Panc1 (cell line): ENCODE data around the gene TSHZ2. TPM values are rescaled to one million over a fixed set of nuclear protein-coding genes. Genes with fewer than 3 reads are reported as not detected.

ENCODE experiments used
- ATAC-seq: fragments of 200-7000 bp; cut with Tn5 transposase; 2 replicates; pipeline ENCODE4 v1.9.1; 2020; ENCODE audit warnings: mild to moderate bottlenecking, moderate library complexity
- BruUV-seq: library from RNA; stranded (reverse); fragments of 400-500 nt; replicated peaks from 2 replicates; lab custom pipeline; 2021; lab: Mats Ljungman, UMichigan
- CTCF ChIA-PET: fragments of 300-600 bp; sonication (Branson Sonifier 250); formaldehyde crosslinking; loops from one replicate; lab custom pipeline; 2022; ENCODE audit warnings: antibody characterized with exemption; lab: Charles Lee
- POLR2A ChIA-PET: fragments of 300-600 bp; sonication (Branson Sonifier 250); formaldehyde crosslinking; loops from one replicate; lab custom pipeline; 2022; ENCODE audit warnings: antibody characterized with exemption; lab: Charles Lee
- DNase-seq: peaks from one replicate; pipeline ENCODE4 v3.0.0-alpha.2; 2010; ENCODE audit warnings: low read depth, low spot score
- H3K27ac ChIP-seq: 2 replicates; pipeline ENCODE4 v1.5.1; 2011; ENCODE audit warnings: mild to moderate bottlenecking, low read length, inconsistent platforms
- H3K27me3 ChIP-seq: fragments of 200-500 bp; sonication (Bioruptor generic); 2 replicates; pipeline ENCODE4 v1.6.0; 2014; ENCODE audit warnings: low read length, inconsistent platforms; ENCODE audit not compliant: control insufficient read depth, insufficient read depth
- H3K36me3 ChIP-seq: fragments of 200-500 bp; sonication (Bioruptor generic); 2 replicates; pipeline ENCODE4 v1.5.1; 2014; ENCODE audit warnings: inconsistent platforms, mild to moderate bottlenecking, low read length, moderate library complexity; ENCODE audit not compliant: control insufficient read depth, insufficient read depth
- H3K4me1 ChIP-seq: 2 replicates; pipeline ENCODE4 v1.5.1; 2011; ENCODE audit warnings: inconsistent platforms, mild to moderate bottlenecking, low read length, moderate library complexity; ENCODE audit not compliant: control insufficient read depth, insufficient read depth
- H3K4me3 ChIP-seq, 2 experiments: 2 replicates each; pipeline ENCODE4 v1.5.1; 2011 to 2012; ENCODE audit warnings: low read depth in 2 of 2, low read length in 2 of 2, mild to moderate bottlenecking in 2 of 2, inconsistent platforms in 1 of 2, moderate library complexity in 1 of 2
- H3K9me3 ChIP-seq: fragments of 200-500 bp; sonication (Bioruptor generic); 2 replicates; pipeline ENCODE4 v1.5.1; 2014; ENCODE audit warnings: low read depth, mild to moderate bottlenecking, inconsistent platforms, low read length, moderate library complexity; ENCODE audit not compliant: control insufficient read depth, insufficient read depth
- POLR2AphosphoS5 ChIP-seq: IDR thresholded peaks from 2 replicates; pipeline ENCODE4 v1.6.1; 2012; ENCODE audit warnings: mild to moderate bottlenecking, low read depth, low read length, moderate library complexity
- SIN3A ChIP-seq: IDR thresholded peaks from 2 replicates; pipeline ENCODE4 v1.6.1; 2012; ENCODE audit warnings: low read depth, mild to moderate bottlenecking, low read length, moderate library complexity, borderline replicate concordance; ENCODE audit not compliant: insufficient read depth
- TCF7L2 ChIP-seq: IDR thresholded peaks from 2 replicates; pipeline ENCODE4 v1.6.1; 2011; ENCODE audit warnings: mild to moderate bottlenecking, low read depth, low read length, inconsistent platforms
- in situ Hi-C: cut with HindIII; loops from 2 replicates; pipeline ENCODE4 v1.10.0; 2016; ENCODE audit warnings: low sequenced_read_pairs, low pct_unique_long_range_greater_than_20kb
- intact Hi-C: fragments of 100-400 bp; cut with micrococcal nuclease; formaldehyde crosslinking; loops from one replicate; pipeline ENCODE4 v1.10.0; 2022; ENCODE audit not compliant: unreplicated experiment
- total RNA-seq: library from RNA; stranded (reverse); gene quantifications from one replicate; pipeline ENCODE4 v1.2.1, GENCODE V29; 2021; ENCODE audit not compliant: unreplicated experiment
- TF ChIP-seq, protein P1 (sequence below): fragments of 450-650 bp; IDR thresholded peaks from 2 replicates; pipeline ENCODE4 v1.5.1; 2017; ENCODE audit warnings: mild to moderate bottlenecking
- TF ChIP-seq, protein P2 (sequence below), 2 experiments: IDR thresholded peaks; 2 replicates each; pipeline ENCODE4 v1.6.1; 2011 to 2012; ENCODE audit warnings: low read depth in 2 of 2, control low read depth in 1 of 2, low read length in 1 of 2, mild to moderate bottlenecking in 1 of 2, moderate library complexity in 1 of 2; ENCODE audit not compliant: insufficient read depth in 1 of 2

The TSHZ2 gene
- total RNA-seq, 1 experiment from 2014 or later, result 0.36 TPM

DNA sequence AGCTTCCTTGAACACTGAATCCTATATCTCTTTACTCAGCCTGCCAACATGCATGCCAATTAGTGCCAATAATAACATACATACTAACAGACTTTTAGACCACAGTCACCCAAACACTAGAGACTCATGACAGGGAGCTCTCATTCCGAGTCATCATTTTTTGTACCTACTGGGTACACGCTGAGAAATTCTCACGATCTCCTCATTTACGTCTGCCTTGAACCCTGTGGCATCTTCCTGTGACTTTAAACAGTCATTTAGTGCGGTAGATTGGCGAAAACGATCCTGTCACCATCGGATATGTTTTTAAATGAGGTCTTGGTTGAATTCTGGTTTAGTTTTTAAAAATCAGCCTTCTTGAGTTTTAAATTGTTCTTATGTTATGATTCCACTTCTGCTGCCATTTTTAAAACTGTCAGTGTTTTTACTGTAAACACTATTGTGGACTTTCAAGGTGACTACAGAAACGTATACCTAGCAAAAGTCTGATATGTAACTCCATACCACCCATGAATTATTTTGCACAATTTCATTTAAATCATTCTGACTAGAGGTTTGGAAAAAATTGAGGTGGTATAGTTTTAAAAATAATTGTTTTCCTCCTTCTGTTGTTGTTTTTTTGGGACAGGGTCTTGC, 275.4 kb downstream of the TSHZ2 start:
- no peaks in the 10 kb centered on the region for H3K36me3 ChIP-seq
- DNase-seq, result no peak
- no peaks in the 10 kb centered on the region for H3K4me1 ChIP-seq
- no peaks in the 10 kb centered on the region for H3K9me3 ChIP-seq
- POLR2A ChIA-PET, result no interaction called here
- H3K27me3 ChIP-seq, result no peaks in the 10 kb centered on the region
- no peak for TF ChIP-seq POLR2AphosphoS5
- TF ChIP-seq, protein P1, sequence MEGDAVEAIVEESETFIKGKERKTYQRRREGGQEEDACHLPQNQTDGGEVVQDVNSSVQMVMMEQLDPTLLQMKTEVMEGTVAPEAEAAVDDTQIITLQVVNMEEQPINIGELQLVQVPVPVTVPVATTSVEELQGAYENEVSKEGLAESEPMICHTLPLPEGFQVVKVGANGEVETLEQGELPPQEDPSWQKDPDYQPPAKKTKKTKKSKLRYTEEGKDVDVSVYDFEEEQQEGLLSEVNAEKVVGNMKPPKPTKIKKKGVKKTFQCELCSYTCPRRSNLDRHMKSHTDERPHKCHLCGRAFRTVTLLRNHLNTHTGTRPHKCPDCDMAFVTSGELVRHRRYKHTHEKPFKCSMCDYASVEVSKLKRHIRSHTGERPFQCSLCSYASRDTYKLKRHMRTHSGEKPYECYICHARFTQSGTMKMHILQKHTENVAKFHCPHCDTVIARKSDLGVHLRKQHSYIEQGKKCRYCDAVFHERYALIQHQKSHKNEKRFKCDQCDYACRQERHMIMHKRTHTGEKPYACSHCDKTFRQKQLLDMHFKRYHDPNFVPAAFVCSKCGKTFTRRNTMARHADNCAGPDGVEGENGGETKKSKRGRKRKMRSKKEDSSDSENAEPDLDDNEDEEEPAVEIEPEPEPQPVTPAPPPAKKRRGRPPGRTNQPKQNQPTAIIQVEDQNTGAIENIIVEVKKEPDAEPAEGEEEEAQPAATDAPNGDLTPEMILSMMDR, result no peak
- TF ChIP-seq TCF7L2, result no peak
- no peak for TF ChIP-seq SIN3A
- TF ChIP-seq, protein P2, sequence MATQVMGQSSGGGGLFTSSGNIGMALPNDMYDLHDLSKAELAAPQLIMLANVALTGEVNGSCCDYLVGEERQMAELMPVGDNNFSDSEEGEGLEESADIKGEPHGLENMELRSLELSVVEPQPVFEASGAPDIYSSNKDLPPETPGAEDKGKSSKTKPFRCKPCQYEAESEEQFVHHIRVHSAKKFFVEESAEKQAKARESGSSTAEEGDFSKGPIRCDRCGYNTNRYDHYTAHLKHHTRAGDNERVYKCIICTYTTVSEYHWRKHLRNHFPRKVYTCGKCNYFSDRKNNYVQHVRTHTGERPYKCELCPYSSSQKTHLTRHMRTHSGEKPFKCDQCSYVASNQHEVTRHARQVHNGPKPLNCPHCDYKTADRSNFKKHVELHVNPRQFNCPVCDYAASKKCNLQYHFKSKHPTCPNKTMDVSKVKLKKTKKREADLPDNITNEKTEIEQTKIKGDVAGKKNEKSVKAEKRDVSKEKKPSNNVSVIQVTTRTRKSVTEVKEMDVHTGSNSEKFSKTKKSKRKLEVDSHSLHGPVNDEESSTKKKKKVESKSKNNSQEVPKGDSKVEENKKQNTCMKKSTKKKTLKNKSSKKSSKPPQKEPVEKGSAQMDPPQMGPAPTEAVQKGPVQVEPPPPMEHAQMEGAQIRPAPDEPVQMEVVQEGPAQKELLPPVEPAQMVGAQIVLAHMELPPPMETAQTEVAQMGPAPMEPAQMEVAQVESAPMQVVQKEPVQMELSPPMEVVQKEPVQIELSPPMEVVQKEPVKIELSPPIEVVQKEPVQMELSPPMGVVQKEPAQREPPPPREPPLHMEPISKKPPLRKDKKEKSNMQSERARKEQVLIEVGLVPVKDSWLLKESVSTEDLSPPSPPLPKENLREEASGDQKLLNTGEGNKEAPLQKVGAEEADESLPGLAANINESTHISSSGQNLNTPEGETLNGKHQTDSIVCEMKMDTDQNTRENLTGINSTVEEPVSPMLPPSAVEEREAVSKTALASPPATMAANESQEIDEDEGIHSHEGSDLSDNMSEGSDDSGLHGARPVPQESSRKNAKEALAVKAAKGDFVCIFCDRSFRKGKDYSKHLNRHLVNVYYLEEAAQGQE (IDR thresholded peaks at IDR 0.05; ENCODE audit: insufficient read depth in 1 of 2, low read depth in 2 of 2, low read length in 1 of 2), result no peak
- no peak for ATAC-seq
- in situ Hi-C loops (no loop called here), intact Hi-C loops (no loop called here)
- CTCF ChIA-PET, result no interaction called here
- no peak overlapping the region for H3K27ac ChIP-seq
- BruUV-seq, result no TSS peak
- H3K4me3 ChIP-seq, result no peak overlapping the region

DNA sequence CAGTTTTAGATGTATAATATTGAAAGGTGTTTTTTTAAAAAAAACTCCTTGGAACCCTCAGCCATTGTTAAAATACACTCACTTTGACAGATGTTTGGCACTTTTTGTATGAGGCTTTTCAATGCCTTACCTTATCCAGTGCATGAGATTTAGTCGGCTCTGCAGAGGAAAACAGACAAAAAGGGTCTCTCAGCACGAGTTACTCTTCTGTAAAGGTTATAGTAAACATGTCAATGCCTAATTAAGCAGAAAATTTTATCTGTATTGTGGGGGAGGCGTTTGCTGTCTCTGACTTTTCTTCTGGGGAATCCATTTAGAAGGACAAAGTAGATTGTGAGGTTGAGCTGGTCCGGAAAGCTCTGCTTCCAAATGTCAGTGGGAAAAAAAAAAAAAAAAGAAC, 278.3 kb downstream of the TSHZ2 start:
- no TSS peak for BruUV-seq
- POLR2A ChIA-PET, result interaction anchor here (0.6 kb wide), 1 partner anchor 961 kb away, joined by 3 read pairs; no protein-coding TSS in a partner anchor
- no peak for TF ChIP-seq SIN3A
- TF ChIP-seq POLR2AphosphoS5, result no peak
- TF ChIP-seq, protein P2 (IDR thresholded peaks at IDR 0.05; ENCODE audit: insufficient read depth in 1 of 2, low read depth in 2 of 2, low read length in 1 of 2), result no peak
- TF ChIP-seq TCF7L2, result no peak
- TF ChIP-seq, protein P1, result no peak
- no peak overlapping the region for H3K4me3 ChIP-seq
- no peak overlapping the region for H3K27ac ChIP-seq
- ATAC-seq (no peak), DNase-seq (no peak)
- CTCF ChIA-PET, result no interaction called here
- H3K9me3 ChIP-seq, result no peaks in the 10 kb centered on the region
- no peaks in the 10 kb centered on the region for H3K27me3 ChIP-seq
- in situ Hi-C loops (no loop called here), intact Hi-C loops (no loop called here)
- H3K4me1 ChIP-seq, result no peaks in the 10 kb centered on the region
- no peaks in the 10 kb centered on the region for H3K36me3 ChIP-seq
